Renal pelvis (tissue), 4 donors: Measurements from ENCODE around the gene ADGRV1. TPM values are rescaled to one million over a fixed set of nuclear protein-coding genes. Genes with fewer than 3 reads are reported as not detected.
"Not testable (repeated sequence)": the region's sequence is repeated elsewhere in the genome, so short reads cannot be mapped to it uniquely, and the experiment has no call there.

Experiments
- DNase-seq: peaks from one replicate; pipeline ENCODE4 v3.0.0-alpha.2; 2013
- polyA plus RNA-seq, 3 donors: library from polyadenylated mRNA; unstranded; fragments of 120-200 nt; gene quantifications; one replicate each; pipeline ENCODE4 v1.2.1, GENCODE V29; 2013; ENCODE audit not compliant: insufficient read length in 3 of 3

Gene ADGRV1
- polyA plus RNA-seq, 3 donors, result 11.3 to 15.4 (median 14.0) TPM

- no peak for DNase-seq
These were observed 84.2 kb downstream of the ADGRV1 start for GRCh38 chr5:90642706-90643229.

GRCh38 chr5:90644132-90644531, 85.5 kb downstream of the ADGRV1 start:
- no peak for DNase-seq

GRCh38 chr5:90645024-90645610, 86.5 kb downstream of the ADGRV1 start:
- DNase-seq, result no peak

- DNase-seq, result no peak
These were observed 92.2 kb downstream of the ADGRV1 start for GRCh38 chr5:90650767-90651166.

- DNase-seq, result no peak
These were observed 95.6 kb downstream of the ADGRV1 start for GRCh38 chr5:90654215-90654614.

- DNase-seq, result no peak
These were observed 96.8 kb downstream of the ADGRV1 start for GRCh38 chr5:90655423-90655822.

- DNase-seq, result no peak
These were observed 98.4 kb downstream of the ADGRV1 start for GRCh38 chr5:90657030-90657429.

GRCh38 chr5:90657788-90658187, 99.2 kb downstream of the ADGRV1 start:
- DNase-seq, result no peak

GRCh38 chr5:90658620-90659019, 100.0 kb downstream of the ADGRV1 start:
- no peak for DNase-seq

- DNase-seq, result not testable (repeated sequence)
These were observed 109.5 kb downstream of the ADGRV1 start for GRCh38 chr5:90668079-90668565.

- no peak for DNase-seq
These were observed 116.6 kb downstream of the ADGRV1 start for GRCh38 chr5:90675222-90675621.

GRCh38 chr5:90680921-90681563, 122.4 kb downstream of the ADGRV1 start:
- no peak for DNase-seq

- no peak for DNase-seq
These were observed 123.7 kb downstream of the ADGRV1 start for GRCh38 chr5:90682278-90682677.

- no peak for DNase-seq
These were observed 126.9 kb downstream of the ADGRV1 start for GRCh38 chr5:90685425-90686022.

- DNase-seq, result not testable (repeated sequence)
These were observed 127.8 kb downstream of the ADGRV1 start for GRCh38 chr5:90686363-90686762.

GRCh38 chr5:90687458-90687857, 128.9 kb downstream of the ADGRV1 start:
- not testable (repeated sequence) for DNase-seq

- no peak for DNase-seq
These were observed 130.5 kb downstream of the ADGRV1 start for GRCh38 chr5:90689064-90689463.

GRCh38 chr5:90690307-90690706, 131.7 kb downstream of the ADGRV1 start:
- DNase-seq, result no peak

- no peak for DNase-seq
These were observed 132.9 kb downstream of the ADGRV1 start for GRCh38 chr5:90691533-90691932.

GRCh38 chr5:90696153-90696552, 137.6 kb downstream of the ADGRV1 start:
- DNase-seq, result no peak

GRCh38 chr5:90700299-90700698, 141.7 kb downstream of the ADGRV1 start:
- DNase-seq, result no peak

- DNase-seq, result no peak
These were observed 145.3 kb downstream of the ADGRV1 start for GRCh38 chr5:90703932-90704331.

- no peak for DNase-seq
These were observed 149.1 kb downstream of the ADGRV1 start for GRCh38 chr5:90707698-90708097.
